ENCODE results near the gene EPB41L4B. TPM values are rescaled to one million over a fixed set of nuclear protein-coding genes. Genes with fewer than 3 reads are reported as not detected.
"Not testable (repeated sequence)": the region's sequence is repeated elsewhere in the genome, so short reads cannot be mapped to it uniquely, and the experiment has no call there.

EPB41L4B gene
- total RNA-seq, 1 experiment from 2014 or later: 24.5 TPM

DNA sequence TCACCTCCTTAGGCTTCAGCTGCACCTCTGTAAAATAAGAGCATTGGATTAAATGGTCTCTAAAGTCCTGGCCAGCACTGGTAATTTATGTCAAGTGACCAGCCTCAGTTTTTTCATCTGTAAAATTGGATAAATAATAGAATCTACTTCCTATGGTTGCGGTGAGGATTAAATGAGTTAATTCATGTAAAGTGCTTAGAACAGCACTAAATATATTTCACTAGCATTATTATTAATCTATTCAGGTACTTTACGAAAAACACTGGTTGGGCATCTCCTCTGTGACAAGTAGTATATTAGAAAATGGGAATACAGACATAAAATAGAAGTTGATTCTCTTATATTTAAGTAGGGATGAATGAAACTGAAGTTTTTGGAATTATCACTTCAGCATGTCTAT lies 187.3 kb downstream of the EPB41L4B start:
- no peak for DNase-seq (ENCODE audit: extremely low read depth, low read depth)

DNA sequence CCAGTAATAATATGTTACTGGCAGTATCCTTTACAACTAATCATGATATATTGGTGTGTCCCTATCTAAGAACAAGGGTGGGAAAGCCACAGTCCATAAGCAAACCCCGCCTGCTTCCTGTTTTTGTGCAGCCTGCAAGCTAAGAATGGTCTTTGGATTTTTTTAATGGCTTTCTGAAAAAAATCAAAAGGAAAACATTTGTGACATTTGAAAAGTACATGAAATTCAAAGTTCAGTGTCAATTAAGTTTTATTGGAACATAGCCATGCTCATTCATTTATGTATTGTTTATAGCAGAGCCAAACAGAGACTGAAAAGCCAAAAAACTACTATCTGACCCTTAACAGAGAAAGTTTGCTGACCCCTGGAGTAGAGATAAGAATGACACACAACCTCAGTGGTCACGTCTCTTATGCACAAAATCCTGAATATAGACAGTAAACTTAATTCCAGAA lies 188.3 kb downstream of the EPB41L4B start:
- DNase-seq (ENCODE audit: extremely low read depth, low read depth): no peak

DNA sequence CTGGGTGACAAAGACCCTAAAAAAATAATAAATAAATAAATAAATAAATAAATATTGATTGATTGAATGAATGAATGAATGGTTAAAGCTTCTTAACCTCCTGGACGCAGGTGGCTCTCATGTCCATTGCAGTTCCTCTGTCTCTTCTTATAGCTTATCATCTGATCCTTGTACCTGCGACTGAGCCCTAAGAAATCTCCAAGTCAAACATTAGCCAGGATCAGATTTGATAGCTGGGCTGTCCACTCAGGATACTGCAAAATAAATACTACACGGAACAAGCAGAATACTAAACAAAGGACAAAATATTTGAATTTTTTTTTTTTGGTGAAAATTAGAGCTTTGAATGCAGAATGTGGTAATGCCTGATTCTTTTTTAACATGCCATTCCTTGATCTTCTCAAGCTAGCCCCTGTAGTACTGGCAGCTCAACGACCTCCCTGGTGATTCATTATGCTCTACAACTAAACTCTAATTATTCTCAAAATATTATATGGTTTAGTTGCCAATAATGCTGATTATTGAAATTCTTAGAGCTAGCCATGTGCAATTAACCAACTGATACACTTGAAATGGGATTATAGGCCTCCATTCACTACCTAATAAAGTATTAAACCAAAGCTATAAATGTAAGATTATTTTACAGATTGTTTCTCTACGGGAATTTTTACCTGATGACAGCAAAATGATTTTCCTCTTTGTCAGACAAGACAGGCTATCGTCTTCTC lies 191.2 kb downstream of the EPB41L4B start:
- DNase-seq (ENCODE audit: extremely low read depth, low read depth): no peak

DNA sequence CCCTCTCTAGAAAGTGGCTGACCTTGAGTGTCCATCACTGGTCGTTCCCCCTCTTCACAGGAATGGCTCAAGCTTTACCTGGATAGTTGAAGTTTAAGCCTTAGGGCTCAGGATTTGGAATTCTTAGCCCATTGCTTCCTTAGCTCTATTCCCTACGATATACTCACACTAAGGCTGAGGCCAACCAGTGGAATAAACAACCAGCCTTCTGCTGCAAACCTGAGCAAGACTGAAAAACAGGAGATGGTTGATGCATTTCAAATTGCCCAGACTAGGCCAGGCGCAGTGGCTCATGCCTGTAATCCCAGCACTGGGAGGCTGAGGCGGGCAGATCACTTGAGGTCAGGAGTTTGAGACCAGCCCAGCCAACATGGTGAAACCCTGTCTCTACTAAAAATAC lies 194.2 kb downstream of the EPB41L4B start:
- not testable (repeated sequence) for DNase-seq (ENCODE audit: extremely low read depth, low read depth)

DNA sequence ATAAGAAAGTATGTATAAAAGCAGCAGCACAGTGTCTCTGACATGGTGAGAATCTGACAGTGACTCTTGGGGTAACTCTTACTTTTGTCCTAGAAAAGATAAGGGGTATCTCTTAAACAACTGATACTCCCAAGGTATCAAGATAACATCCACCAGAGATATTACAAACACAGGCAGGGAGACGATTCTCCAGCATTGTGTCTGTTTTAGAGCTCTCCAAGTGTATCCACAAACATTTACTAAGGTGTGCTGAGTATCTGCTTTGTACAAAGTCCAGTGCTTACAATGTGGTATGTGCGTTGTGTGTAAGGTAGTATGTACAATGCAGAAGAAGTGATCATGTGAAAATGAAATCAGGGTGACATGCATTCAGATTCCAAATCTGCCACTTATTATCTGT lies 196.7 kb downstream of the EPB41L4B start:
- no peak for DNase-seq (ENCODE audit: extremely low read depth, low read depth)

DNA sequence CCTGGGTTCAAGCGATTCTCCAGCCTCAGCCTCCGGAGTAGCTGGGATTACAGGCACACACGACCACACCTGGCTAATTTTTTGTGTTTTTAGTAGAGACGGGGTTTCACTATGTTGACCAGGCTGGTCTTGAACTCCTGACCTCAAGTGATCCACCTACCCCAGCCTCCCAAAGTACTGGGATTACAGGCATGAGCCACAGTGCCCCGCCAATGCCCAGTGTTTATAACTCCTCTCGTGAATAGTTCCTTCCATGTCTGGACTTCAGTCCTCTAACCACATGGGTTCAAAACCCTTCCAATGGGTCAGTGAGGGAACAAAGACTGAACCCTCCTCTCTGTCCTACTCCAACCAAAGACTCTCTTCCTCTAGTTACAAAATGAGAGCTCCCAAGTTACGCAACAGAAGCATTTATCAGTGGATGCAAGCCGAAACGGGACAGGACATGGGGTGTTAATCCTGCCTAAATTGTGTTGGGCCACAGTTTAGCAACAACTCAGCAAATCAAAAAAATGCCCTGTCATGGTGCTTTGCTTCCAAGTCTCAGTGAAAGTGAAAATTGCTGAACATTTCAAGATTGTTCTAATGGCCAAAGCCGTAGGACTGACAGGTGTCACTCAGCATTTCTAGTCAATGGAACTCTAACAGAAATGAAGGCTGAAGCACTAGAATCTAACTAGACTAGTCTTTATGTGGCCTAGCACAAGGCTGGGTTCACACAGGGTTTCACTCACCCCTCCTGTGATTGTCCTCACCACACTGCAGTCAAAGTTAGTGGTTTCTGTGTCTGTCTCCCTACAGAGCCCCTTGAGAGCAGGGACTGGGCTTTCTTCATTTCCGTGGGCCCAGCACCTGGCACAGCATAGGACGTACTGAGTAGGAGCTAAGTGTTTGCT lies 197.9 kb downstream of the EPB41L4B start:
- DNase-seq (ENCODE audit: extremely low read depth, low read depth): no peak

Small RNA genes lying within 50 kb of the gene (small RNA-seq; reads per million reads assigned to genes)
- 0 reads per million in 2 experiments for gene RF00019
- gene RNU6-984P: 0 reads per million in 2 experiments

Other genes with a start within 250 kb of the EPB41L4B start
- 89.4 and 92.2 TPM in 2 replicates for gene TMEM245, start 201.1 kb downstream of the EPB41L4B start, total RNA-seq (2014; rRNA removed; shearing (Covaris generic))
- not detected in 2 replicates for gene FRRS1L, start 153.8 kb downstream of the EPB41L4B start, total RNA-seq (2014; rRNA removed; shearing (Covaris generic))
- gene PTPN3, start 177.2 kb upstream of the EPB41L4B start, total RNA-seq (2014; rRNA removed; shearing (Covaris generic)): 6.9 and 9.2 TPM in 2 replicates